Mucosa of rectum (tissue), 2 donors: ENCODE measurements around the gene MKRN2OS.

Experiments
- H3K27ac ChIP-seq, 2 donors: one replicate each; pipeline ENCODE4 v1.7.0; 2013; ENCODE audit warnings: inconsistent platforms in 2 of 2, low read depth in 2 of 2, low read length in 2 of 2
- H3K27me3 ChIP-seq, 2 donors: one replicate each; pipeline ENCODE4 v1.7.0; 2013; ENCODE audit warnings: low read length in 2 of 2; ENCODE audit not compliant: control insufficient read depth in 2 of 2, insufficient read depth in 2 of 2
- H3K36me3 ChIP-seq, 2 donors: one replicate each; pipeline ENCODE4 v1.7.0; 2013; ENCODE audit warnings: low read length in 2 of 2; ENCODE audit not compliant: control insufficient read depth in 2 of 2, insufficient read depth in 2 of 2
- H3K4me1 ChIP-seq, 2 donors: one replicate each; pipeline ENCODE4 v1.7.0; 2013; ENCODE audit warnings: low read length in 2 of 2, mild to moderate bottlenecking in 1 of 2; ENCODE audit not compliant: control insufficient read depth in 2 of 2, insufficient read depth in 2 of 2
- H3K4me3 ChIP-seq, 2 donors: one replicate each; pipeline ENCODE4 v1.7.0; 2013; ENCODE audit warnings: low read length in 2 of 2
- H3K9ac ChIP-seq, 2 donors: one replicate each; pipeline ENCODE4 v1.7.0; 2013; ENCODE audit warnings: low read length in 2 of 2, low read depth in 1 of 2, mild to moderate bottlenecking in 1 of 2
- H3K9me3 ChIP-seq, 2 donors: one replicate each; pipeline ENCODE4 v1.7.0; 2013; ENCODE audit warnings: low read length in 2 of 2; ENCODE audit not compliant: control insufficient read depth in 2 of 2
- donor health status: healthy.
- donor health status: Normal muscosa, but diverticular disease.

The MKRN2OS gene

GRCh38 chr3:12566976-12567375, 21.7 kb upstream of the MKRN2OS start:
- Histone ChIP-seq H3K27me3 (no peaks in the 10 kb centered on the region), H3K4me3 (no peak overlapping the region), H3K27ac (no peak overlapping the region), H3K4me1 (no peaks in the 10 kb centered on the region), H3K9me3 (no peaks in the 10 kb centered on the region), H3K9ac (no peak overlapping the region), H3K36me3 (peaks cover 12 to 26% of the 10 kb centered on the region in 2 donors)

- H3K9ac ChIP-seq = no peak overlapping the region
- H3K4me1 ChIP-seq = peaks cover 13 to 16% of the 10 kb centered on the region in 2 donors
- no peaks in the 10 kb centered on the region for H3K36me3 ChIP-seq
- no peak overlapping the region for H3K27ac ChIP-seq
- no peak overlapping the region for H3K4me3 ChIP-seq
- no peaks in the 10 kb centered on the region for H3K27me3 ChIP-seq
- H3K9me3 ChIP-seq = no peaks in the 10 kb centered on the region
Measured at GRCh38 chr3:12562451-12562850, 17.2 kb upstream of the MKRN2OS start.

DNA sequence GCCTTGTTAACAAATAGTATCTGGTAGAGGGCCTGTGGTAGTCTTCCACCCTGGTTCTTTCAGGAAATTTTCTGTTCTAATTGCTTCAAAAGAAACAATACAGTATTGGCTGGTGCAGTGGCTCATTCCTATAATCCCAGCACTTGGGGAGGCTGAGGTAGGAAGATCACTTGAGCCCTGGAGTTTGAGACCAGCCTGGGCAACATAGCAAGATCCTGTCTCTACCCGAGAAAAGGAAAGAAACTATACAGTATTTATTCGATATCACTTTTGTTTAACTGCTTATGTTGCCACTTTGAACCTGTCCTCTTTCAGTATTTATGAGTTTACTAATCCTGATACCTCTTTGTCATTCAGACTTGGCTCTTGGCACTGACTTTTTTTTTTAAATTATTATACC, 16.1 kb upstream of the MKRN2OS start:
- H3K36me3 ChIP-seq = no peaks in the 10 kb centered on the region
- no peak overlapping the region for H3K27ac ChIP-seq
- H3K9me3 ChIP-seq = no peaks in the 10 kb centered on the region
- no peak overlapping the region for H3K9ac ChIP-seq
- H3K27me3 ChIP-seq = no peaks in the 10 kb centered on the region
- H3K4me1 ChIP-seq = peaks cover 16% of the 10 kb centered on the region in 2 donors
- H3K4me3 ChIP-seq = no peak overlapping the region

GRCh38 chr3:12560505-12561190, 15.3 kb upstream of the MKRN2OS start:
- peaks cover 16 to 17% of the 10 kb centered on the region in 2 donors for H3K4me1 ChIP-seq

GRCh38 chr3:12559520-12559919, 14.2 kb upstream of the MKRN2OS start:
- no peak overlapping the region for H3K27ac ChIP-seq
- H3K9me3 ChIP-seq = no peaks in the 10 kb centered on the region
- H3K9ac ChIP-seq = no peak overlapping the region
- no peak overlapping the region for H3K4me3 ChIP-seq
- H3K27me3 ChIP-seq = no peaks in the 10 kb centered on the region
- peaks cover 16 to 17% of the 10 kb centered on the region in 2 donors for H3K4me1 ChIP-seq
- H3K36me3 ChIP-seq = no peaks in the 10 kb centered on the region

More at GRCh38 chr3:12560505-12561190, 15.3 kb upstream of the MKRN2OS start:
- H3K9ac ChIP-seq = no peak overlapping the region
- H3K27ac ChIP-seq = no peak overlapping the region
- no peaks in the 10 kb centered on the region for H3K27me3 ChIP-seq
- H3K9me3 ChIP-seq = no peaks in the 10 kb centered on the region
- H3K4me3 ChIP-seq = no peak overlapping the region
- no peaks in the 10 kb centered on the region for H3K36me3 ChIP-seq

GRCh38 chr3:12558706-12559105, 13.4 kb upstream of the MKRN2OS start:
- H3K4me3 ChIP-seq = peak overlapping the region; percentile 10 to 85
- no peaks in the 10 kb centered on the region for H3K36me3 ChIP-seq
- peak overlapping the region; percentile 1 to 36 for H3K9ac ChIP-seq
- no peaks in the 10 kb centered on the region for H3K9me3 ChIP-seq
- peaks cover 5% of the 10 kb centered on the region in 2 donors for H3K27me3 ChIP-seq
- peaks cover 21% of the 10 kb centered on the region in 2 donors for H3K4me1 ChIP-seq
- H3K27ac ChIP-seq = no peak overlapping the region

DNA sequence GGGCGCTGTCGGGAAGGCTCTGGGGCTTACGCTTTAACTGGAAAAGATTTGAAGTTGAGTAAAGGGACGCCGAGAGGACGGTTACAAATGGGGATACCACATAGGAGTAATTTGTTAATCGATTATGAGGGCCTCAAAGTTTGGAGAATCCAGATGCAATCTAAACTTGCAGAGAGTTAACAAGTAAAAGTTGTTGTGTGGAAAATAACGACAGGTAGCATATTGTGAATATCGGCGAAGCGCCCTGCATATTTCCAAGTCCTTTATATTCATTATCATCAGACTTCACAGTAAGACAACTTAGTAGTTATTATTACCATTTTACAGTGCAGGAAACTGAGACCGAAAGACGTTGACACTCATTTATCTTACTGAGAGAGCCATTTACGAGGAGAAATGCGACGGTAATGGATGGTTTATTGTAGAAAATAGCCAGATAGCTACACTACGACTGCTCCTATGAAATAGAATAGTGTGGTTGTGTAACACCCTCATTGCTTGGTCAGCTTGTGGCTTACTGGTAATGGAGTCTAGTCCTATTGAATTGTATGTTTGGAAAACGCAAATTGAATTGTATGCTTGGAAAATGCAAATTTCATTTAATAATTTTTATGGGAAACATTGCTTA, 12.3 kb upstream of the MKRN2OS start:
- peak overlapping the region; percentile 88 to 91 for H3K9ac ChIP-seq
- H3K36me3 ChIP-seq = no peaks in the 10 kb centered on the region
- peak overlapping the region; percentile 98 for H3K27ac ChIP-seq
- peak overlapping the region; percentile 85 to 91 for H3K4me3 ChIP-seq
- peaks cover 7 to 8% of the 10 kb centered on the region in 2 donors for H3K27me3 ChIP-seq
- peaks cover 22 to 23% of the 10 kb centered on the region in 2 donors for H3K4me1 ChIP-seq
- H3K9me3 ChIP-seq = no peaks in the 10 kb centered on the region

- Histone ChIP-seq H3K36me3 (no peaks in the 10 kb centered on the region), H3K27ac (peak within 1 kb of the TSS; percentile 98), H3K9me3 (no peaks in the 10 kb centered on the region), H3K4me1 (peaks cover 22 to 23% of the 10 kb centered on the region in 2 donors), H3K9ac (peak within 1 kb of the TSS; percentile 88 to 91), H3K4me3 (peak within 1 kb of the TSS; percentile 85 to 91), H3K27me3 (peaks cover 7 to 8% of the 10 kb centered on the region in 2 donors)
Measured at GRCh38 chr3:12556690-12557472, 11.6 kb upstream of the MKRN2OS start, which contains the start of gene MKRN2. MKRN2 (plus strand) TSS chr3:12557087; CDS start chr3:12557151, 64 bp downstream.

- peak overlapping the region; percentile 85 to 91 for H3K4me3 ChIP-seq
- H3K27me3 ChIP-seq = peaks cover 7 to 8% of the 10 kb centered on the region in 2 donors
- peak overlapping the region; percentile 98 for H3K27ac ChIP-seq
- H3K36me3 ChIP-seq = no peaks in the 10 kb centered on the region
- peak overlapping the region; percentile 79 to 91 for H3K9ac ChIP-seq
- H3K9me3 ChIP-seq = no peaks in the 10 kb centered on the region
- H3K4me1 ChIP-seq = peaks cover 22 to 23% of the 10 kb centered on the region in 2 donors
Measured at GRCh38 chr3:12556314-12556689, 11.0 kb upstream of the MKRN2OS start.
